GM12892 (cell line): Measurements from ENCODE around the gene GSK3B.

Experiments
- POLR2A ChIP-seq: IDR thresholded peaks from 2 replicates; pipeline ENCODE4 v1.6.1; 2011; ENCODE audit warnings: low read depth, low read length, control low read depth
- TAF1 ChIP-seq: IDR thresholded peaks from 2 replicates; pipeline ENCODE4 v1.6.1; 2011; ENCODE audit warnings: low read depth, mild to moderate bottlenecking, control low read depth, low read length, borderline replicate concordance

- no peak for TF ChIP-seq TAF1
- no peak for TF ChIP-seq POLR2A
These were observed 210.6 kb downstream of the GSK3B start for GRCh38 chr3:119883461-119884160.
